DMS114 treated with DMSO at 0.1 percent for 48 hours (cell line): ENCODE measurements around the gene RNFT2.

Experiments
- DNase-seq: peaks from one replicate; lab custom pipeline; 2025; ENCODE audit not compliant: unreplicated experiment; lab: John Stamatoyannopoulos, UW

Gene RNFT2

DNA sequence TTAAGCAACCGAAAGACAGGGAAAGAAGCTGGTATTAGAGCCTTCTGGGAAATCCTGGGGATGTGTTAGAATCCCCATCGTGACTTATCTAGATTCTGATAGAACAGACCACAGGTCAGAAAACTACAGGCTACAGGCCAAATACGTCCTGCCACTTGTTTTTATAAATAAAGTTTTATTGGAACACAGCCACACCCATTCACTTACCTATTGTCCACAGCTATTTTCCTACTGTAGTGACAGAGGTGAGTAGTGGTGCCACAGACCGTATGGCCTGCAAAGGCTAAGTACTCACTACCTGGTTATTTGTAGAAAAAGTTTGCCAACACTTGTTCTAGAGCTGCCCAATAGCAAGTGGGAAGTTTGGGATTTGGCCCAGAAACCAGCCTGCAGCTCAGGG is 89.3 kb downstream of the RNFT2 start:
- DNase-seq: no peak

DNA sequence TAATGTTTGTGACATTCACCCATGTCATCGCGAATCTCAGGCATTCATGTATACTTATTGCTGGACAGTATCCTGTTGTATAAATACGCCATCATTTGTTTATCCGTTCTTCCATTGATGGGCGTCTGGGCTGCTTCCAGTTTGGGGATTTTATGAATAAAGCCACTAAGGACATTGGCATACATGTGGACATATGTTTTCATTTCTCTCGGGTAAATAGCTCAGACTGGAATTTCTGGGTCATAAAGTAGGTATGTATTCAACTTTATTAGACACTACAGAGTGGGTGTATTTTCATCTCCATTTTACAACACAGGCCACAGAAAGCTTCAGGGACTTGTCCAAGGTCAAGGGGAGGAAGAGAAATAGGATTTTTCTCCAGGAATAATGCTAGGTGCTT is 94.2 kb downstream of the RNFT2 start:
- DNase-seq: no peak

DNA sequence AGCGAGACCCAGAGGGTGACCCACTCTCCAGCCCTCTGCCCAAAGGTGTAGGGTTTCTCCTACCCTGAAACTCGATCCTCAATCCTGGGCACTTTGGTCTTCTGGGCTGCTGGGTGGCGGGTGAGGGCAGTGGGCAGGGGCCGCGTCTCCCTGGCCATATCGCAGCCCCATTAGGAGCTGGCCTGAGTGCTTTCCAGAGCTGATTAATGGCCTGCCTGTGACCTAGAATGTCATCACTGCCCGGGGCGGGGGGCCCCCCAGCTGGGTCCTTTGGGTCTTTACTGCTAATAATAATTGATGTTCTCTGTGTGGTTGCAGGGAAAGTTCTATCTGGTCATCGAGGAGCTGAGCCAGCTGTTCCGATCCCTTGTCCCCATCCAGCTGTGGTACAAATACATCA is 95.4 kb downstream of the RNFT2 start:
- no peak for DNase-seq

DNA sequence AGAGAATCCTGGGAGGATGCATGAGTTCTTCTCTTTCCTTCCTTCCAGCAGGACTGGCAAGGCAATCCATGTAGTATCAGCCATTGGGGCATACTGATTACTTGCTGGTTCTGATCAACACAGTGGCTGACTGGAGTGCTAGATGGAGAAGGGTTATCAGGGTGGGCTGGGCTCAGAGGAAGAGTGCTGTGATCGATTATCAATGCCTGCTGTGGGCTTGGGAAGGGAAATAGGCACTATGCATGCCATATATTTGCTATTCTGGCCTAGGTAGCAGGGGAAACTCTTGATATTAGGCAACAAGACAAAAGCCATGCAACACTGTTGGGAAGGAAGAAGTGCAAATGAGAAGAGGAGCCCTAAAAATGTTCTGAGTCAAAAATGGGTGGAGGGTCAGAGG is 97.4 kb downstream of the RNFT2 start:
- DNase-seq: no peak

DNA sequence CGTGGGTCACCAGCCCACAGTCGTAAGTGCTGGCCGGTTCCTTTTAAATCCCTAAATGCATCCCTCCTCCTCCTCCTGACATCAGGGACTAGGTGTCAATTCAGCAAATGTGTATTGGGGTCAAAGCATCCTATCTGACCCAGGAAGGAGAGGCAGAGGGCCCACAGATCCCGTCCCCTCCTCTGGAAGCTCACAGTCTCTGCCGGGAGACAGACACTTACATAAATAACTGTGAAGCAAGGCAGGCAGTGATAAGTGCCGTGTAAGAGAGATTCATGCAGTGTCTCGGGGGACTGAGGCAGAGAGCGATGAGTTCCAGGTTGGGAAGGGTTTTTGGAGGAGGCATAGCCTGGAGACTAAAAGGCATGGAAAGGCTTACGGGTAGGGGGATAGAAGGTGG is 99.0 kb downstream of the RNFT2 start:
- DNase-seq: no peak

DNA sequence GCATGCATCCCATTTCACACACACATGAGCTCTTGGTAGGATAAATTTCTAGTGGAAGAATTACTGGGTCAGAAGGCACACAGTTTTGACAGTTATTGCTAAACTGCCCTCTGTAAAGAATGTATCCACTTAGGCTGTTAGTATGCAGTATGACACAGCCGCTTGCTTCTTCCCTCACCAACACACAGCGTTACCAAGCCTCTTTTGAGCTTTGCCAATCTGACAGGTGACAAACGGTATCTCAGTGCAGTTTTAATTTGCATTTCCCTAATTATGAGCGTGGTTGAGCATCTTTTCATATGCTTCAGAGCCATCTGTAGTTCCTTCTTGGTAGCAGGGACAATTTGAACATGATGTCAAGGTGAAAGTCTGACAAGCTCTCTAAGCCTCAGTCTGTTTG is 100.2 kb downstream of the RNFT2 start:
- no peak for DNase-seq

DNA sequence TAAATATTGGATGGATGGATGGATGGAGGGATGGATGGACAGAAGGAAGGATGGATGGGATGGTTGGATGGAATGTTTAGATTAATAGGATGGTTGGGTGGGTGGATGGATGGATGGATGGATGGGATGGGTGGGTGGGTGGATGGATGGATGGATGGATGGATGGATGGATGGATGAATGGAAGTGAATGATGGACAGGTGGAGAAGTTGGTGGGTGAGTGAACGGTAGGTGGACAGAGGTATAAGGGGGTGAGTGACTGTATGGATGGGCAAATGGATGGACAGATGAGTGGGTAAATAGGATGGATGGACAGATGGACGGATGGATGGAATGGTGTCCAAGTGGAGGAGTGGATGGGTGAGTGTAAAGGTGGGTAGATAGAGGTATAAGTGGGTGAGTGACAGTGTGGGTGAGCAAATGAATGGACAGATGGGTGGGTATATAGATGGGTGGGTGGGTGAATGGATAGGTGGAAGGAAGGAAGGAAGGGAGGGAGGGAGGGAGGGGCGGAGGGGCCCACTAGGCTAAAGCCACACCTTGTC is 101.2 kb downstream of the RNFT2 start:
- no peak for DNase-seq

DNA sequence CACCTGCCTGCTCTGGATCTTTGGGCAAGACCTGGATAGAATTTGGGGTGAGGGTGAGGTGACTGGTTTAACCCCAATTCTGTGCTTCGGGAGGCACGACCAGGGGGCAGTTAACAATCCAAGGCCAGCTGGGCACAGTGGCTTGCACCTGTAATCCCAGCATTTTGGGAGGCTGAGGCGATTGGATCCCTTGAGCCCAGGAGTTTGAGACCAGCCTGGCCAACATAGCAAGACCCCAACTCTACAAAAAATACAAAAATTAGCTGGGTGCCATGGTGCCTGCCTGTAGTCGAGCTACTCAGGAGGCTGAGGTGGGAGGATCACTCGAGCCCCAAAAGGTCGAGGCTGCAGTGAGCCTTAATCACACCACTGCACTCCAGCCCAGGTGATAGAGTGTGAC is 105.0 kb downstream of the RNFT2 start:
- no peak for DNase-seq

DNA sequence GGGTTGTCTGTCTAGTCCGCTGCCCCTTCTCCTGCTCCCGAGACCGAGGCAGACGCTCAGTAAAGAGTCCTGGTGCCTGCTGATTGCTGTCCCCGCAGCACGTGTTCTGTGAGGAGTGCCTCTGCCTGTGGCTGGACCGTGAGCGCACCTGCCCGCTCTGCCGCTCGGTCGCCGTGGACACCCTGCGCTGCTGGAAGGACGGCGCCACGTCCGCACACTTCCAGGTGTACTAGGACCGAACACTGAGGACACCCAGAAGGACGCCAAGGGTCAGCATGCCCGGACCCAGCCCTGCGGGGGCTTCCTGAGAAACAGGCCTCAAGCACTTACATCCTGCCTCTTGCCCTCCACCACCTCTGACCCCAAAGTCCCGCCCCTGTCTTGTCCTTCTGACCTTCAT is 111.1 kb downstream of the RNFT2 start:
- DNase-seq: no peak

DNA sequence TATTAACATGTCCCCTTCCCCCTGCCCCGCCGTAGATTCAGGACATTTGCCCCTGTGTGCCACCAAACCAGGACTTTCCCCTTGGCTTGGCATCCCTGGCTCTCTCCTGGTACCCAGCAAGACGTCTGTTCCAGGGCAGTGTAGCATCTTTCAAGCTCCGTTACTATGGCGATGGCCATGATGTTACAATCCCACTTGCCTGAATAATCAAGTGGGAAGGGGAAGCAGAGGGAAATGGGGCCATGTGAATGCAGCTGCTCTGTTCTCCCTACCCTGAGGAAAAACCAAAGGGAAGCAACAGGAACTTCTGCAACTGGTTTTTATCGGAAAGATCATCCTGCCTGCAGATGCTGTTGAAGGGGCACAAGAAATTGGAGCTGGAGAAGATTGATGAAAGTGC is 114.2 kb downstream of the RNFT2 start:
- DNase-seq: no peak

DNA sequence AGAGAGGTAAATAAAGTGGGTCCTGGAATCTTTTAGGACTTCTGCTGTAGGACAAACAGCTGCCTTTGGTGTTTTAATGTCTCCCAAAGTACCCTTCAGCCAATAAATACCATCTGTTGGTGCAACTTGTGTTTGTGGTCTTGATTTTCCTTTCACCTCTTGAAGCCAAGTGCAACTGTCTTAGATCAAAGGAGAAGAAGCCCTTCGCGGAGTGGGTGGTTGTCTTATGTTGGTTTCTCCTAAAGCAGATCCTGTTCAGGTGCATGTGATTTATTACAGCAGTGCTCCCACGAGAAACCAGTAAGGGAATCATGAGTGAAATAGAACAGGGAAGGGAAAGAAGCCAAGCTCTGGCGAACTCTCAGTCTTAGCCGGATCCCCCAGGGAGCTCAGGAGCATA is 115.4 kb downstream of the RNFT2 start:
- DNase-seq: no peak

DNA sequence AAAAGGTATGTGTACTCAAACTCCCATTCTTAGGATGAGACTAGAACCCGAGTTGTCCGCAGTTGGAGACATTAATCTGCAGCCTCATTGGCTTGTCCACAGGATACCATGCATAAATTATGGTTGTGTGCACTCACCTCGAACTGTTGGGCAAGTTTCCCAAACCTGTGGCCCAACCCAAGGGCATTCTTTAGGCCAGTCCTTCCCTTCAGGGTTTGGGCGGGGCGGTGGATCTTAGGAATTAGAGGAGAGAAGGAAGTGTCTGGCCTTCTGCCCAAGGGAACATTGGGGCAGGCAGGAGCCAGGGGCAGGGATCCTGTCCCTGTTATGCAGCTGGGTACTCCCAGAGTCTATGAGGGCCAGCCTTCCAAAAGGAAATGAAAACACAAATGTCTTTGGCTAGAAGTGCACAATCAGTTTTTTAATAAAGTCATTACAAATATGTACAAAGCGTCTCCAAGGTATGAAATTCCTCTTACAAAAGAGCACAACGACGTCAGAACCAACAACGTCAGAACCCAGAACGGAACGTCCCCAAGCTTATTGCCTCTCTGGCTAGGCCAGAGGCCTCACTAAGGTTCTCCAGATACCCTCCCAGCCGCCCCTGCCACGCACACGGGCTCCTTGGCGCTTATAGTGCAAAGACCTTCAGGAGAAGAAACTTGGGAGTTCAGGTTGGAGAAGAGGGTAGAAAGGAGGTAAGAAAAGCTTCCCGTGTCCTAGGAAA is 117.8 kb downstream of the RNFT2 start:
- no peak for DNase-seq

DNA sequence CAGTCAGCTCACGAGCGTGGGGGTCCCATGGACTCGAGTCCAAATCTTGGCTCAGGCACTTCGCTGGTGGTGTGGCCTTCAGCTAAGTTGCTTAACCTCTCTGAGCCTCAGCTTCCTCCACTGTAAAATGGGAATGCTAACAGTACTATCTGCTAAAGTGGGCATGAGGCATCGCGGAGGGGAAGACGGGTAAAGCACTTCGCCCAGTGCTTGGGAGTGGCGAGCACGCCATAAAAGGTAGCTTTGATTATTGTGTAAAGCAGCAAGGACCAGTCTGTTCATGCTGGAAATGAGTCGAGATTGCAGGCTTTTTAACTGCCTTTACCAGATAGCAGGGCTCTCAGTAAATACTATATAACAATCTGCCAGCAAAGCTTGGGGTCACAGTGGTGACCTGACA is 118.6 kb downstream of the RNFT2 start:
- DNase-seq: no peak

DNA sequence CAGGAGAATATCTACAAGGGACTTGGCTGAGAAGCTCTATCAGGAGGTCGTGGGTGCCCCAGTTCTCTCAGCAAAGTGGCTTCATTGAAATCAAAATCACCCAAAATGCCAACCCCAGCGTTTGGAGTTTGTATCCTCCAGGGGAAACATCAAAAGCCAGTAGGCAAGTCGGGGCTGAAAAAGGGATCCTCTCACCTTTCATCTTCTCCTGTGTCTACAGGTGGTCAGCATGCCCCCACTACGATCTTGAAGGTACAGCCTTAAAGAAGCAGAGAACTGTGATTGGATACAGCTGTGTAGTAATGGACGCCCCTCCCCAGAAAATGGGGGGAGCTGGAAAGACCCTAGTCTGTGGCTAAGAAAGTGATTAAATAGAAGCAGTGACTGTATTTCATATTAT is 121.0 kb downstream of the RNFT2 start:
- no peak for DNase-seq

DNA sequence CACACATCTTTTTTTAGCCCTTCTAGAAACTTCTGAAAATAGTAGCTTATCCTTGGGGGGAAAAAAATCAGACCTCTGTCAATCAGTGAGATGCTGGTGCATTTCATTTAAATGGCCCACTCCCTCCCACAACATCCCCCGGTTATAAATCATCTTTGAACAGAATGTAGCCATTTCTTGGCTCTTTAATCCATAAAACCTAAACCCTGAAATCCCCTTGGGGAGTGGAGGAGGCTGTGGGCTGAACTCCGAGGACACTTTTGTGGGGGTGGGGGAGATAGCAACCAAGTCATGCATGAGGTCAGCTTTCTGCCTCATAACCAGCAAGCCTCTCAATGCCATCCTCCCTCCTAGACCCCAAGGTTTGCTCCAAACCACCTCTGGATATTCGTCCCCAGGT is 122.1 kb downstream of the RNFT2 start:
- DNase-seq: no peak

DNA sequence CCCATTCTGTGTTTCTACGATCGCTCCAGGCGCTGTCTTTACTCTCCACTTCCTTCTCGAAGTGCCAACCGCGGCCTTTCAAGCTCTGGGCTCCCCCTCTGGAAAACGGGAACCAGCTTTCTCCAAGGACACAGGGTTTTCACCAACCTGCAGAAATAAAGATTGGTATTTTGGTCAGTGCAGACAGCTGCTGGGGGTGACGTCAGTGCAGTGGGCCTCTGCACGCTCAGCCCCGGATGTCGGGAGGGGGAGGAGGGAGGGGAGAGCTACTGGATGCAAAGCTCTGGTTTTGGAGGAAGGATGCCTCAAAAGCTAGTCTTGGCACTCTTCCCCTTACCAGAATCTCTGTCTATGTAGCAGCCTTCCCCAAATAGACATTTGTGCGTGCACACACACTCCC is 123.2 kb downstream of the RNFT2 start:
- DNase-seq: no peak

DNA sequence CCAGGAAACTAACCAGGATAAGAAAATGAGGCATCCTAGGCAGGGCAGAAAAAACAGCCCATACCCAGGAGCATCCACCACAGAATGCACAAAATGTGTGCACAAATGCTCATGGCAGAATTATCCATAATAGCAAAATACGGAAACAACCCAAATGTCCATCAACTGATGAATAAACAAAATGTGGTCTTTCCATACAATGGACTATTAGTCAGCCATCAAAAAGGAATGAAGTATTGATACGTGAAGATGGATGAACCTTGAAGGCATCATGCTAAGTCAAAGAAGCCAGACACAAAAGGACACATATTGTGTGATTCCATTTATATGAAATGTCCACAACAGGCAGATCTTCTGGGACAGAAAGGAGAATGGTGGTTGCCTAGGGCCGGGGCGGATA is 124.1 kb downstream of the RNFT2 start:
- no peak for DNase-seq

DNA sequence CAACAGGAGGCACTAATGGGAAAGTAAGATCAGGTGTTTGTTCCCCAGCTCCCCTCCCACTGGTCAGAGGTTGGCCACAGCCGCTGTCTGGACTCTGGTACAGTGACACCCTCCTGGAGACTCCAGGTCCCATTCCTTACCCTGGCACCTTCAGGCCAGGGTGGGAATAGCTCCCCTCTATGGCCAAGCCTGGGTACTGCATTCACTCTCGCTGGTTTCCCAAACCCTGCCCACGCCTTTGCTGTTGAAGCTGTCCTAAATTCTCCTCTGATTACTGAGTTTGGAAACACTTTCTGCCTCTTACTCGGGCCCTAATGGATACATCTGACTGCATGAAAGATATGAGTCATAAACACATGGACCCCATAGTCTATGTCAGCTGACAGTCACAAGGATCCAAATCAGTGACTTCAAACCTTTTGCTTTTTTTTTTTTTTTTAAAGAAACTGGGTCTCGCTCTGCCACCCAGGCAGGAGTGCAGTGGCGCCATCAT is 125.2 kb downstream of the RNFT2 start:
- no peak for DNase-seq

DNA sequence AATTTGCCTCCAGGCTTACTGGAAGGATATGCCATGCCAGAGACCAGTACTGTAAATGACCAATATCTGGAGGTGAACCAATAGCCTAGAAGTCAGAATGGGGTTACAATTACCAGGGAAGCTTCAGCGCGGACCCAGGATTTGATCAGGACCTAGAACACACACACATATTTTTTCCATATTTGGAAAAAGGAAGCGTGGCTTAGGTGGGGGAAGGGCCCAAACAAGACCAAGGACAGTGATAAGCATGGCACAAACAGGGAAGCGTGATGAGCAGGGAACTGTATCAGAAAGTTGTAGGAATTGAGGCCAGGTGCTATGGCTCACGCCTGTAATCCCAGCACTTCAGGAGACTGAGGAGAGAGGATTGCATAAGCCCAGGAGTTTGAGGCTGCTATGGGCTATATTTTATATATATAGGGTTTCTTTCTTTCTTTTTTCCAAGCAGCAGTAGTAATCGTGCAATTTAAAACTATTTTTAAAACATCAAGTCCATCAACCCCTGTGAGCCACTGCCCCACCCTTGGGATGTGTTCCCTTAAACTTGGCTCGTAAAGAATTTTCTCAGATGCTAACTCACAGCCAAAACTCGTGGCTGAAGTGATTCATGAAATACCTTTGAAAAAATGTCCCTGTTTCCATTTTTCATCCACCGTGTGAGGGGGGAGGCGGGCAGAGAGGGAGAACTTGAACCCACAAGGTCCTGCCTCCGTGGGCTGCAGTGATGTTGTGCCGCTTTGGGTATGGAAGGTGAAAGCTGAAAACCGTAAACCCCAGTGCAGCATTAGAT is 126.5 kb downstream of the RNFT2 start:
- DNase-seq: no peak

DNA sequence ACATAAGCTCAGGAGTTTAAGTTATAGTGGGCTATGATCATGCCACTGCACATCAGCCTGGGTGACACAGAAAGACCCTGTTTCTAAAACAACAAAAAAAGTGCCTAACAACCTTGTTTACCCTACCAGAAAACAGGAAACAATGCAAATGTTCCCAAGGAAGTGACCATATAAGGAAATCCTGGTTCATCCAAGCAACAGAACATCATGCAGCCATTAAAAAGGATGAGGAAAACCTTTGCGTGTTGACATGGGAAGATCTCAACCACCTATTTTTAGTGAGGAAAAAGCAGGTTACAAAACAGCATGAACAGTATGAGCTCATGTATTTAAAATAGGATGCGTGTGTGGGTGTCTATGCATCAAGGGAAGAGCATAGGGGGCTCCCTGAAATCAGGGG is 129.4 kb downstream of the RNFT2 start:
- no peak for DNase-seq

DNA sequence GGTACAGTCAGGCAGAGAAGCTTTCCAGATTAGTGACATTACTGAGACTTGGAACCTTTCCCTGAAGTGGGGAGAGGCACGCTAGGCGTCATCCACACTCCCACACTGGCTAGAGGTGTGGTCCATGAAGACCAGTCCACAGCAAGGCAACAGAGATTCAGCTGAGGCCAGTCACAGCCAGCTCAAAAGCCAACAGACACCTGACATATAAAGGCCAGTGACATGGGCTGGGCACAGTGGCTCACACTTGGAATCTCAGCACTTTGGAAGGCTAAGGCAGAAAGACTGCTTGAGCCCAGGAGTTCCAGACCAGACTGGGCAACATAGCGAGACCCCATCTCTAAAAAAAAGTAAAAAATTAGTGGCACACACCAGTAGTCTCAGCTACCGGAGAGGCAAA is 132.2 kb downstream of the RNFT2 start:
- no peak for DNase-seq

DNA sequence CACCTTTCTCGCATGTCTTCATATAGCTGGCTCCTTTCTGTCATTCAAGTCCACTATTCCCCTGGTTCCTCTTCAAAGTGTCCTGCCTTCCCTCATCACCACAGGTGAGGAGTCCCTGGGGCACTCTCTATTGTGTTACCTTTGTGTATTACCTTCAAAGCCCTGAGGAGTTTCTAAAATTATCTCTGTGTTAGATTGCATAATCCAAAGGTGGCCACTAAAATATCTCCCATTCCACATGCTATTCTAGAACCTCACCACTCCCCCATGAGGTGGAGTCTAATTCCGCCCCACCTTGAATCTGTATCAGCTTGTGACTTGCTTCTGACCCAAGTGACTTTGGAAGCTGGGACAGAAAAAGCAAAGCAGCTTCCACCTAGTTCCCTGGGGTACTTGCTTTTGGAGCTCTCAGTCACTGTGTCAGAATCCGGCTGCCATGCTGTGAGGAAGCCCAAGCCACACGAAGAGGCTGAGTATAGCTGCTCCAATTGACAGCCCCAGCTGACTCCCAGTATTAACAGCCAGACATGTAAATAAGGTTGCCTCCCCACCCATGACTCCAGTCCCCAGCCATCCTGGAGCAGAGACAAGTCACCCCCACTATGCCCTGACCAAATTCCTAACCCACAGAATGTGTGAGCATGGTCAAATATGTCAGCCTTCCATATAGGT is 136.3 kb downstream of the RNFT2 start:
- no peak for DNase-seq
